Stomach smooth muscle (tissue), 2 donors: ENCODE measurements around the gene PHF1.
"Not testable (repeated sequence)": the region's sequence is repeated elsewhere in the genome, so short reads cannot be mapped to it uniquely, and the experiment has no call there.

Experiments used
- H3K27ac ChIP-seq: one replicate; pipeline ENCODE4 v1.7.0; 2013; ENCODE audit warnings: mild to moderate bottlenecking, low read length, inconsistent platforms
- H3K27me3 ChIP-seq, 2 donors: one replicate each; pipeline ENCODE4 v1.7.0; 2013; ENCODE audit warnings: low read length in 2 of 2; ENCODE audit not compliant: insufficient read depth in 2 of 2, control insufficient read depth in 1 of 2
- H3K36me3 ChIP-seq, 2 donors: one replicate each; pipeline ENCODE4 v1.7.0; 2013; ENCODE audit warnings: low read length in 2 of 2; ENCODE audit not compliant: control insufficient read depth in 2 of 2, insufficient read depth in 2 of 2
- H3K4me1 ChIP-seq: one replicate; pipeline ENCODE4 v1.7.0; 2013; ENCODE audit warnings: low read length; ENCODE audit not compliant: control insufficient read depth, insufficient read depth
- H3K4me3 ChIP-seq, 2 donors: one replicate each; pipeline ENCODE4 v1.7.0; 2013; ENCODE audit warnings: low read length in 2 of 2
- H3K9ac ChIP-seq, 2 donors: one replicate each; pipeline ENCODE4 v1.7.0; 2013; ENCODE audit warnings: low read length in 2 of 2, mild to moderate bottlenecking in 1 of 2
- H3K9me3 ChIP-seq, 2 donors: one replicate each; pipeline ENCODE4 v1.7.0; 2013; ENCODE audit warnings: low read length in 2 of 2; ENCODE audit not compliant: control insufficient read depth in 2 of 2
- donor health status: healthy.
- donor health status: Pancreatic carcinoma.

The PHF1 gene

DNA sequence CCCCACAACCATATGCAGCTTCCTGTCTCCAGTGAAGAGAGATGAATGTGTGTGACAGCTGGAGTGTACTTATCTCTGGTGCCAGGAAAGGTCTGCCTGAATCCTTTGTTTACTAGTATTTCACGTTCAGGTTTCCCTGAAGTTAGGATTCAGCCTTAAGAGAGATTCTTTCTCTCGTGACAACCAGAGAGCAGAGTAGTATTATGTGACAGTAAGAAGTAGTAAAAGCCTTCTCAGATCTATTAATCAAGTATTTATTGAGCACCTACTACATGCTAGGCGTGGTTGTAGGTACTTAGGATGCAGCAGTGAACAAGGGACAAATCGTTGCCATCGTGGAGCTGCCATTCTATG lies 18.2 kb upstream of the PHF1 start:
- H3K4me3 ChIP-seq: no peak overlapping the region

DNA sequence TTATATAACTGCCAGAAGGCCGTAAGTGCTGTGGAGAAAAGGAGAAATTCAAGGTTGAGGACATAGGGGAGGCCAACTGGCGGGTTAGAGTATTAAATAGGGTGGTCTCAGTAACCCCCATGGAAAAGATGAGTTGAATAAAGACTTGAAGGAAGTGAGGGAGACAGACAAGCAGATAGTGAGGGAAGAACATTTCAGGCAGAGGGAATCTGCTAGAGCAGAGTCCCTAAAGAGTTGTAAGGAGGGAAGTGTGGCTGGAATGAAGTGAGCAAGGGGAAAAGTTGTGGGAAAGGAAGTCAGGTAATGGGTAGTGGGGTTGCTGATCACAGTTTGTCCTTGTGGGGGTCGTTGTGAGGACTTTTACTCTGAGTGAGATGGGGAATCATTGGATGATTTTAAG lies 17.8 kb upstream of the PHF1 start:
- no peak overlapping the region for H3K4me3 ChIP-seq
- no peaks in the 10 kb centered on the region for H3K36me3 ChIP-seq
- H3K4me1 ChIP-seq: peaks cover 8% of the 10 kb centered on the region
- H3K9me3 ChIP-seq: no peaks in the 10 kb centered on the region
- no peak overlapping the region for H3K27ac ChIP-seq
- H3K27me3 ChIP-seq: no peaks in the 10 kb centered on the region
- H3K9ac ChIP-seq: no peak overlapping the region

More for the DNA sequence above, 18.2 kb upstream of the PHF1 start:
- no peaks in the 10 kb centered on the region for H3K27me3 ChIP-seq
- H3K27ac ChIP-seq: no peak overlapping the region
- peaks cover 8% of the 10 kb centered on the region for H3K4me1 ChIP-seq
- H3K9ac ChIP-seq: peak overlapping the region in 1 of 2 donors; percentile 30
- no peaks in the 10 kb centered on the region for H3K36me3 ChIP-seq
- no peaks in the 10 kb centered on the region for H3K9me3 ChIP-seq

DNA sequence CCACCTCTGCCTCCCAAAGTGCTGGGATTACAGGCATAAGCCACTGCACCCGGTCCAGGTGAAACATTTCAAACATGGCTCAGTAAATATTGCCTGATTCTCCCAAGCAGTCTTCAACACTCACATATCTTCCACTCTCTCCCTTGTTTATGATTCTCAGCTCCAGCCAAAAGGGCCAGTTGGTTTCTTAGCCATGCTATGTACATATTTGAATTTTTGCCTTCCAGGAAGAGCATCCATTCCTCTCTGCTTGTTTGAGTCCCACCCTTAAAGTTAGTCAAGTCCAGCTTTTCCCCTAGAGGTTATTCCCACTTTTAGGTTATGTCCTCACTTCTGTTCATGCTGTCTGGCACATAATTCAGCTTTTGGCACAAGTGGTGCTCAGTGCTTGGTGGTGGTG lies 13.3 kb upstream of the PHF1 start:
- H3K9me3 ChIP-seq: no peaks in the 10 kb centered on the region
- no peak overlapping the region for H3K27ac ChIP-seq
- H3K4me1 ChIP-seq: no peaks in the 10 kb centered on the region
- no peaks in the 10 kb centered on the region for H3K27me3 ChIP-seq
- H3K9ac ChIP-seq: no peak overlapping the region
- no peak overlapping the region for H3K4me3 ChIP-seq
- H3K36me3 ChIP-seq: no peaks in the 10 kb centered on the region

DNA sequence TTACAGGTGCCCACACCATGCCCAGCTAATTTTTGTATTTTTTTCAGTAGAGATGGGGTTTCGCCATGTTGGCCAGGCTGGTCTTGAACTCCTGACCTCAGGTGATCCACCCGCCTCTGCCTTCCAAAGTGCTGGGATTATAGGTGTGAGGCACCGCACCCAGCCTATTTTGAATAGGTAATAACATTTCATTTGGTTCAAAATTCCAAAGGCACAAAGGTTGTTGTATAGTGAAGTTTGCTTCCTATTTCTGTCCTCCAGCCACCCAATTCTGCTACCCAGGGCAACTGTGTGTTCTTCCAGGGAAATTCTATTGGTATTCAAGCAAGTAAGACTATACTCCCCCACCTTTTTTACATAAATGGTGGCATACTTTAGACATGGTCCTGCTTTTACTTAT lies 12.2 kb upstream of the PHF1 start:
- H3K9me3 ChIP-seq, H3K9ac ChIP-seq, H3K27me3 ChIP-seq, H3K36me3 ChIP-seq, H3K27ac ChIP-seq, H3K4me1 ChIP-seq, H3K4me3 ChIP-seq: not testable (repeated sequence)

DNA sequence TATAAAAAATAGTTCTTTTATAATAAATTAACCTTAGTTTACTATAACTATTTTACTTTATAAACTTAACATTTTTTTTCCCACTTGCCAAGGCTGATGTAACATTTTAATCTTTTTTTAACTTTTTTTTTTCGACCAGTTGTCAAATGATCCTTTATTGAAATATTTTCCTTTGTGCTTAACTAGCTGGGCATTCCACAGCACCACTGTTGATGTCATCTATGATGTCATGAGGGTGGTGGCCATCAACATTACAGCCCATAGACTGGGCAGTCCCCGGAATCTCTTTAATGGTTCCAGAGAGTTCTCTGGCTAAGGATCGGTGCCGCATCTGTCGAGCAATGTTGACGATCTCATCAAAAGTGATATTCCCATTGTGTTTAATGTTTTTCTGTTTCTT lies 10.9 kb upstream of the PHF1 start:
- not testable (repeated sequence) for H3K4me3 ChIP-seq, H3K36me3 ChIP-seq, H3K27me3 ChIP-seq, H3K9ac ChIP-seq, H3K27ac ChIP-seq, H3K4me1 ChIP-seq, H3K9me3 ChIP-seq

DNA sequence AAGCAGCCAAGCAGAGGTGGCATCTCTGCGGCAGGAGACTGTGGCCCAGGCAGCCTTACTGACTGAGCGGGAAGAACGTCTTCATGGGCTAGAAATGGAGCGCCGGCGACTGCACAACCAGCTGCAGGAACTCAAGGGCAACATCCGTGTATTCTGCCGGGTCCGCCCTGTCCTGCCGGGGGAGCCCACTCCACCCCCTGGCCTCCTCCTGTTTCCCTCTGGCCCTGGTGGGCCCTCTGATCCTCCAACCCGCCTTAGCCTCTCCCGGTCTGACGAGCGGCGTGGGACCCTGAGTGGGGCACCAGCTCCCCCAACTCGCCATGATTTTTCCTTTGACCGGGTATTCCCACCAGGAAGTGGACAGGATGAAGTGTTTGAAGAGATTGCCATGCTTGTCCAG lies 5.9 kb upstream of the PHF1 start:
- no peaks in the 10 kb centered on the region for H3K36me3 ChIP-seq
- no peak overlapping the region for H3K9ac ChIP-seq

DNA sequence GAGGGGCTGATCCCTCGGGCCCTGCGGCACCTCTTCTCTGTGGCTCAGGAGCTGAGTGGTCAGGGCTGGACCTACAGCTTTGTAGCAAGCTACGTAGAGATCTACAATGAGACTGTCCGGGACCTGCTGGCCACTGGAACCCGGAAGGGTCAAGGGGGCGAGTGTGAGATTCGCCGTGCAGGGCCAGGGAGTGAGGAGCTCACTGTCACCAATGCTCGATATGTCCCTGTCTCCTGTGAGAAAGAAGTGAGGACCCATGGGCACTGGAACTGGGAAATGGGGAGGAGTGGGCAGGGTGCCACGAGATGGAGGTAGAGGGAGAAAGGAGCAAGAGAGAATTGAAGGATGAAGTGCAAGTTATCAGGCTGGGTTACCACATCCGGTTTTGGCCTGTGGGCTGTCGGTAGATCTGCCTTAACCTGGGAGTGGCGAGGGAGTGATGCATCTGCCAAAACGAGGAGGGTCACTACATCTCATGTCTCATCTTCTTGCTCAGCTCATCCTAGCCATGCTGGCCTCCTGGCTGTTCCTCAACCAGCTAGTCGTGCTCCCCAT lies 5.4 kb upstream of the PHF1 start:
- Histone ChIP-seq H3K27ac (no peak overlapping the region), H3K27me3 (no peaks in the 10 kb centered on the region), H3K4me1 (peaks cover 4% of the 10 kb centered on the region), H3K9me3 (no peaks in the 10 kb centered on the region), H3K4me3 (no peak overlapping the region), H3K36me3 (no peaks in the 10 kb centered on the region), H3K9ac (no peak overlapping the region)

More for the DNA sequence above, 5.9 kb upstream of the PHF1 start:
- H3K4me3 ChIP-seq: no peak overlapping the region
- H3K27me3 ChIP-seq: no peaks in the 10 kb centered on the region
- peaks cover 3% of the 10 kb centered on the region for H3K4me1 ChIP-seq
- H3K9me3 ChIP-seq: no peaks in the 10 kb centered on the region
- no peak overlapping the region for H3K27ac ChIP-seq

DNA sequence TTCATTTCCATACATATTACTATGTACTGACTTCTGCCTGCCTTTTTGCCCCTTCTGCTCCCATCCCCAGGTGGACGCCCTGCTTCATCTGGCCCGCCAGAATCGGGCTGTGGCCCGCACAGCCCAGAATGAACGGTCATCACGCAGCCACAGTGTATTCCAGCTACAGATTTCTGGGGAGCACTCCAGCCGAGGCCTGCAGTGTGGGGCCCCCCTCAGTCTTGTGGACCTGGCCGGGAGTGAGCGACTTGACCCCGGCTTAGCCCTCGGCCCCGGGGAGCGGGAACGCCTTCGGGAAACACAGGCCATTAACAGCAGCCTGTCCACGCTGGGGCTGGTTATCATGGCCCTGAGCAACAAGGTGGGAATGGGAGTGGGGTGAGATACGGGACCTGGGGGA lies 4.7 kb upstream of the PHF1 start:
- Histone ChIP-seq H3K27me3 (no peaks in the 10 kb centered on the region), H3K9me3 (no peaks in the 10 kb centered on the region), H3K9ac (no peak overlapping the region), H3K36me3 (no peaks in the 10 kb centered on the region), H3K4me3 (no peak overlapping the region), H3K4me1 (peaks cover 4% of the 10 kb centered on the region), H3K27ac (no peak overlapping the region)

DNA sequence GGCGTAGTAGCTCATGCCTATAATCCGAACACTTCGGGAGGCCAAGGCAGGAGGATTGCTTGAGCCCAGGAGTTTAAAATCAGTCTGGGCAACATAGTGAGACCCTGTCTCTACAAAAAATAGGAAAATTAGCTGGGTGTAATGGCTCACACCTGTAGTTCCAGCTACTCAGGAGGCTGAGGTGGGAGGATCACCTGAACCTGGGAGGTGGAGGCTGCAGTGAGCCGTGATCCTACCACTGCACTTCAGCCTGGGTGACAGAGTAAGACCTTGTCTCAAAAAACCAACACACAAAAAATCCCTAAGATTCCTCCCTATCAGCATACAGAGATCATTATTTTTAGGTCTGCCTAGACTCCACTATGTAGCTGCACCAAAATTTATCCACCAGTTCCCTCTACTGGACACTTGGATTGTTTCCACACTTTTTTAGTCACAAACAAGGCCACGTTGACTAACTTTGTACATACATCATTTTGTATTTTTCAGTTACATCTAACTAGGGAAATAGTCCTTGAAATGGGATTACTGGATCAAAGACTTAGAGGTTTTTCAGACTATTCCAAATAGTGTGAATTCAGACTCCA lies 3.6 kb upstream of the PHF1 start:
- no peak overlapping the region for H3K4me3 ChIP-seq
- peaks cover 11% of the 10 kb centered on the region for H3K4me1 ChIP-seq
- no peaks in the 10 kb centered on the region for H3K9me3 ChIP-seq
- H3K9ac ChIP-seq: no peak overlapping the region
- H3K27me3 ChIP-seq: no peaks in the 10 kb centered on the region
- no peak overlapping the region for H3K27ac ChIP-seq
- H3K36me3 ChIP-seq: peaks cover 0 to under 1% of the 10 kb centered on the region in 2 donors

DNA sequence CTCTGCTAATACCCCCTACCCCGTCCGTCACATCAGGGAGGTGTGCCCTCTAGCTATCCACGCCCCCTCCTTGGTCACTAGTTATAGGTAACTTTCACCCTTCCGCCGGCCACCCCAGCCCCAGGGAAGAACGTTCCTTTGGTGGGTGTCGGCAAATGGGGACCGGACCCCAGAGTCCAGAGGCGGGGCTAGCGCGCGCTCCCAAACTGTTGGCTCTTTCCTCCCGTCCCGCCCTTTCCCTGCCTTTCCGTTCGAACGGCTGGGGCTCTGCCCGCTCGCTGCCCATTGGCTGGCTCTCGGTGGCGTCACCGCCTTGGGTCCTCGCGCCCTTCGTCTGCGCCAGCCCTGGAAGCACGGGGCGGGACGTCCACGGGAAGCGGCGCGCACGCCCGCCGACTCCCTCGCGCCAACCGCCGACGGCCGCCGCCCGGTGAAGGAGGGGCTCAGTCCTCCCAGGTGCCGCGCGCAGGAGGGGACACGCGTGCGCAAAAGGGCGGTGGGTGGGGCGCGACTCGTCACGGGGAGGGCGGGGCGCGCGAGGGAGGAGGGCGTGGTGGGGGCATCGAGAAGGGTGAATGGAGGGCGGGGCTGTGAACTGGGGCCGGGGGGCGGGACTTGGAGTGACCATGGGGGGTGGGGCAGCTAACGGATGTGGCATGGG lies 634 bp upstream of the PHF1 start:
- H3K36me3 ChIP-seq: peaks cover 25 to 26% of the 10 kb centered on the region in 2 donors
- no peaks in the 10 kb centered on the region for H3K9me3 ChIP-seq
- H3K27me3 ChIP-seq: no peaks in the 10 kb centered on the region
- H3K9ac ChIP-seq: peak overlapping the region; percentile 74 to 75
- peak overlapping the region; percentile 80 to 82 for H3K4me3 ChIP-seq
- peak overlapping the region; percentile 76 for H3K27ac ChIP-seq
- peaks cover 31% of the 10 kb centered on the region for H3K4me1 ChIP-seq

DNA sequence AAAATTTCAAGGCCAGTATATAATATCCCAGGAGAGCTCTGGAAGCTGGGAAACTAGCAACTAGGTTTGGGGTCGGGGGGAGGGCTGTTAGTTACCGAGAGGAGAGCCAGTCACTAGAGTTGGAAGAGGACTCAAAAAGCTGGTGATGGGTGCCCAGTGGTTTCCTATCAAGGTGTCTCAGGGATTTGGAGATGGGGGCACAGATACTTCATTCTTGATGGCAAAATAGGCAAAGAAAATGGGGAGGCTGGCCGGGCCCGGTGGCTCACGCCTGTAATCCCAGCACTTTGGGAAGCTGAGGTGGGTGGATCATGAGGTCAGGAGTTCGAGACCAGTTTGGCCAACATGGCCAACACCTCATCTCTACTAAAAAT lies 805 bp downstream of the PHF1 start:
- Histone ChIP-seq H3K9ac (peak overlapping the region; percentile 88 to 93), H3K27me3 (no peaks in the 10 kb centered on the region), H3K4me1 (peaks cover 45% of the 10 kb centered on the region), H3K36me3 (peaks cover 30 to 38% of the 10 kb centered on the region in 2 donors), H3K9me3 (no peaks in the 10 kb centered on the region), H3K4me3 (peak overlapping the region; percentile 84 to 88), H3K27ac (peak overlapping the region; percentile 94)
